Endothelial cell of umbilical vein (primary cell): ENCODE results near the gene ACVRL1. TPM values are rescaled to one million over a fixed set of nuclear protein-coding genes. Genes with fewer than 3 reads are reported as not detected.

Source experiments
- BruUV-seq: library from RNA; stranded (reverse); fragments of 400-500 nt; replicated peaks from 2 replicates; lab custom pipeline; 2021; lab: Mats Ljungman, UMichigan
- CTCF ChIA-PET: fragments of 300-600, 350-600 bp; sonication (Branson Sonifier 250); formaldehyde crosslinking; loops from one replicate; lab custom pipeline; 2021; ENCODE audit warnings: antibody characterized with exemption, inconsistent platforms; lab: Charles Lee
- POLR2A ChIA-PET: fragments of 300-600, 350-600 bp; sonication (Branson Sonifier 250); formaldehyde crosslinking; loops from one replicate; lab custom pipeline; 2021; ENCODE audit warnings: antibody characterized with exemption, inconsistent platforms; lab: Charles Lee
- DNase-seq: peaks from one replicate; pipeline ENCODE4 v3.0.0-alpha.2; 2011; ENCODE audit warnings: low read depth, low spot score
- FAIRE-seq: peaks from 2 replicates; lab custom pipeline; 2011; peaks lifted over from hg19 to GRCh38; lab: Jason Lieb, UNC
- H2AFZ ChIP-seq: 2 replicates; pipeline ENCODE4 v1.6.0; 2012; ENCODE audit warnings: low read depth, low read length, control low read depth, inconsistent platforms
- H3K27ac ChIP-seq: 2 replicates; pipeline ENCODE4 v1.5.1; 2011; ENCODE audit warnings: low read depth, mild to moderate bottlenecking, control low read depth, low read length, moderate library complexity; ENCODE audit not compliant: insufficient read depth
- H3K27me3 ChIP-seq, 2 experiments: 2 replicates each; pipeline versions ENCODE4 v1.6.0 to v1.6.1; 2011; ENCODE audit warnings: low read length in 2 of 2, mixed read lengths in 1 of 2; ENCODE audit not compliant: control insufficient read depth in 2 of 2, insufficient read depth in 2 of 2
- H3K36me3 ChIP-seq, 2 experiments: 2 replicates in 1 of 2; 3 replicates in 1 of 2; pipeline ENCODE4 v1.5.1; 2011; ENCODE audit warnings: low read length in 2 of 2, mild to moderate bottlenecking in 1 of 2, moderate library complexity in 1 of 2; ENCODE audit not compliant: control insufficient read depth in 2 of 2, insufficient read depth in 2 of 2; ENCODE audit errors: extremely low read depth in 1 of 2
- H3K4me1 ChIP-seq: 3 replicates; pipeline ENCODE4 v1.5.1; 2011; ENCODE audit warnings: mild to moderate bottlenecking, low read length; ENCODE audit not compliant: control insufficient read depth, insufficient read depth; ENCODE audit errors: extremely low read depth
- H3K4me2 ChIP-seq: 2 replicates; pipeline ENCODE4 v1.6.1; 2011; ENCODE audit warnings: low read length, control low read depth, mixed read lengths; ENCODE audit not compliant: insufficient read depth
- H3K4me3 ChIP-seq, 3 experiments: fragments of 200-600 bp in 1 of 3; sonication (generic), shearing (Covaris generic) in 1 of 3; replicated peaks in 1 of 3; 2 replicates each; pipeline ENCODE4 v1.5.1; 2011 to 2016; ENCODE audit warnings: control low read depth in 3 of 3, low read length in 3 of 3, mild to moderate bottlenecking in 2 of 3, inconsistent platforms in 1 of 3, low read depth in 1 of 3, moderate library complexity in 1 of 3; ENCODE audit not compliant: insufficient read depth in 1 of 3
- H3K79me2 ChIP-seq: 2 replicates; pipeline ENCODE4 v1.6.0; 2012; ENCODE audit warnings: low read length, inconsistent platforms; ENCODE audit not compliant: control insufficient read depth, insufficient read depth
- H3K9ac ChIP-seq: replicated peaks from 2 replicates; pipeline ENCODE3; 2011; ENCODE audit warnings: low read length, control low read depth; ENCODE audit not compliant: insufficient read depth; ENCODE audit errors: extremely low read depth
- H3K9me1 ChIP-seq: replicated peaks from 3 replicates; pipeline ENCODE4 v1.6.0; 2011; ENCODE audit warnings: mild to moderate bottlenecking, low read length; ENCODE audit not compliant: control insufficient read depth, insufficient read depth; ENCODE audit errors: extremely low read depth
- H3K9me3 ChIP-seq: replicated peaks from 2 replicates; pipeline ENCODE4 v1.5.1; 2012; ENCODE audit warnings: low read length, inconsistent platforms; ENCODE audit not compliant: control insufficient read depth, insufficient read depth
- H4K20me1 ChIP-seq: replicated peaks from 2 replicates; pipeline ENCODE3; 2011; ENCODE audit warnings: mild to moderate bottlenecking, low read length; ENCODE audit not compliant: control insufficient read depth, insufficient read depth; ENCODE audit errors: extremely low read depth
- CTCF ChIP-seq, 2 donors: IDR thresholded peaks; 1 replicate in 1 of 2; 2 replicates in 1 of 2; pipeline ENCODE4 v1.5.1; 2011; ENCODE audit warnings: low read length in 2 of 2, mild to moderate bottlenecking in 2 of 2, moderate library complexity in 2 of 2, control low read depth in 1 of 2, inconsistent platforms in 1 of 2, low read depth in 1 of 2; ENCODE audit not compliant: insufficient read depth in 1 of 2; ENCODE audit errors: extremely low read depth in 1 of 2
- EZH2 ChIP-seq: IDR thresholded peaks from 2 replicates; pipeline ENCODE4 v1.6.1; 2012; ENCODE audit warnings: borderline replicate concordance, low read depth, mild to moderate bottlenecking, moderate library complexity, low read length, inconsistent platforms; ENCODE audit not compliant: severe bottlenecking
- FOS ChIP-seq: IDR thresholded peaks from 2 replicates; pipeline ENCODE4 v1.6.1; 2011; ENCODE audit warnings: mild to moderate bottlenecking, low read length, moderate library complexity, borderline replicate concordance; ENCODE audit not compliant: insufficient read depth
- GATA2 ChIP-seq: IDR thresholded peaks from 2 replicates; pipeline ENCODE4 v1.7.0; 2011; ENCODE audit warnings: low read depth, mild to moderate bottlenecking, moderate library complexity, mixed read lengths, low read length; ENCODE audit not compliant: insufficient read length, insufficient read depth
- JUN ChIP-seq: IDR thresholded peaks from 2 replicates; pipeline ENCODE4 v1.6.1; 2011; ENCODE audit warnings: borderline replicate concordance, low read depth; ENCODE audit not compliant: insufficient read length, insufficient read depth
- MAX ChIP-seq: IDR thresholded peaks from 2 replicates; pipeline ENCODE4 v1.6.1; 2011; ENCODE audit not compliant: insufficient read depth, insufficient read length
- MYC ChIP-seq: IDR thresholded peaks from one replicate; pipeline ENCODE4 v1.6.1; 2011; ENCODE audit warnings: mild to moderate bottlenecking, low read depth, low read length
- POLR2A ChIP-seq: IDR thresholded peaks from 2 replicates; pipeline ENCODE4 v1.6.1; 2012; ENCODE audit warnings: low read depth, mild to moderate bottlenecking, control low read depth, low read length
- POLR2AphosphoS5 ChIP-seq: IDR thresholded peaks from 2 replicates; pipeline ENCODE4 v1.6.1; 2012; ENCODE audit warnings: low read depth, mild to moderate bottlenecking, control low read depth, low read length, moderate library complexity; ENCODE audit not compliant: insufficient read depth
- dilution Hi-C: fragments of 300-500 bp; cut with MboI; formaldehyde crosslinking; loops from one replicate; pipeline ENCODE4 v1.15.0; 2019; ENCODE audit warnings: low sequenced_read_pairs; ENCODE audit not compliant: extremely low pct_ligation_motif_present
- intact Hi-C: fragments of 100-400 bp; cut with micrococcal nuclease; formaldehyde crosslinking; loops from one replicate; pipeline ENCODE4 v1.10.0; 2022
- polyA plus RNA-seq, 4 experiments: library from polyadenylated mRNA; depleted of rRNA in 3 of 4; stranded (reverse) in 3 of 4; unstranded in 1 of 4; fragments of >200 nt; gene quantifications; 2 replicates each; pipeline versions ENCODE4 v1.2.1 to v1.2.3, GENCODE V29; 2011 to 2012; ENCODE audit warnings: missing spikeins in 1 of 4
- total RNA-seq: library from RNA; stranded (reverse); gene quantifications from 2 replicates; pipeline ENCODE4 v1.2.3, GENCODE V29; 2021

Gene ACVRL1
- total and polyA plus RNA-seq, 2 donors (not counting 3 experiments of a cell fraction or from before 2014, with no cell fraction given), result 355 to 404 TPM

GRCh38 chr12:51942501-51943000, 35.2 kb downstream of the ACVRL1 start:
- no peaks in the 10 kb centered on the region for H3K4me1 ChIP-seq
- DNase-seq (no peak), FAIRE-seq (no peak)
- intact Hi-C loops (no loop called here), dilution Hi-C loops (no loop called here)
- no peaks in the 10 kb centered on the region for H4K20me1 ChIP-seq
- H3K4me2 ChIP-seq, result no peak overlapping the region
- no TSS peak for BruUV-seq
- ChIA-PET POLR2A (no interaction called here), CTCF (interaction anchor here (0.9 to 1.4 kb wide), 2 partner anchors 8 to 15 kb away, joined by 3 to 6 read pairs; no protein-coding TSS in a partner anchor)
- TF ChIP-seq FOS (no peak), GATA2 (no peak), EZH2 (no peak), POLR2AphosphoS5 (no peak), CTCF (IDR thresholded peaks at IDR 0.05; ENCODE audit: extremely low read depth in 1 of 2, insufficient read depth in 1 of 2, low read depth in 1 of 2, low read length in 2 of 2) (no peak), MAX (no peak), JUN (no peak), MYC (no peak), POLR2A (no peak)
- H3K9me3 ChIP-seq, result peaks cover 3% of the 10 kb centered on the region
- no peak overlapping the region for H3K27ac ChIP-seq
- no peak overlapping the region for H2AFZ ChIP-seq
- no peaks in the 10 kb centered on the region for H3K36me3 ChIP-seq
- no peak overlapping the region for H3K4me3 ChIP-seq
- H3K9ac ChIP-seq, result no peak overlapping the region
- no peaks in the 10 kb centered on the region for H3K9me1 ChIP-seq
- no peaks in the 10 kb centered on the region for H3K79me2 ChIP-seq
- no peaks in the 10 kb centered on the region for H3K27me3 ChIP-seq
